Left lung (tissue), 10 donors: Measurements from ENCODE around the gene DTX1. TPM values are rescaled to one million over a fixed set of nuclear protein-coding genes. Genes with fewer than 3 reads are reported as not detected.

ENCODE experiments used
- ATAC-seq: fragments of 200-7000 bp; cut with Tn5 transposase; one replicate; pipeline ENCODE4 v1.9.1; 2020; ENCODE audit warnings: moderate library complexity
- DNase-seq, 4 donors: peaks; one replicate each; pipeline ENCODE4 v3.0.0-alpha.2; 2013 to 2020
- H3K27ac ChIP-seq, 2 donors: fragments of 200-600 bp; sonication (generic) in 1 of 2; one replicate each; pipeline versions ENCODE4 v1.5.0 to v1.8.0; 2020 to 2021
- H3K27me3 ChIP-seq, 2 donors: fragments of 200-600 bp; sonication (generic) in 1 of 2; one replicate each; pipeline versions ENCODE4 v1.5.0 to v1.8.0; 2020 to 2021
- H3K36me3 ChIP-seq, 2 donors: fragments of 200-600 bp; sonication (generic) in 1 of 2; one replicate each; pipeline versions ENCODE4 v1.5.0 to v1.8.0; 2020 to 2021
- H3K4me1 ChIP-seq, 2 donors: fragments of 200-600 bp; one replicate each; pipeline ENCODE4 v1.8.0; 2021
- H3K4me3 ChIP-seq, 2 donors: fragments of 200-600 bp; sonication (generic) in 1 of 2; one replicate each; pipeline versions ENCODE4 v1.5.0 to v1.8.0; 2020 to 2021; ENCODE audit warnings: mild to moderate bottlenecking in 1 of 2
- H3K9me3 ChIP-seq, 2 donors: fragments of 200-600 bp; sonication (generic) in 1 of 2; one replicate each; pipeline versions ENCODE4 v1.5.0 to v1.8.0; 2020 to 2021
- CTCF ChIP-seq, 2 donors: fragments of 200-600 bp; sonication (generic) in 1 of 2; IDR thresholded peaks; one replicate each; pipeline versions ENCODE4 v1.5.0 to v1.8.0; 2021; ENCODE audit warnings: antibody characterized with exemption in 2 of 2
- intact Hi-C, 2 donors: fragments of 100-400 bp; cut with DNase I; formaldehyde crosslinking; loops; one replicate each; pipeline versions ENCODE4 v1.11.2 to v1.14.2; 2022
- polyA plus RNA-seq, 6 donors: library from polyadenylated mRNA; unstranded; fragments of 120-200 nt; gene quantifications; one replicate each; pipeline ENCODE4 v1.2.1, GENCODE V29; 2013; ENCODE audit not compliant: insufficient read length in 6 of 6
- total RNA-seq, 2 donors: library from RNA; stranded (reverse); fragmentation: NEBNext Ultra II Directional; extraction: Animal tissue kit (Norgen Biotek cat#: 25700); gene quantifications; one replicate each; pipeline ENCODE4 v1.2.1, GENCODE V29; 2021
- donor health status: DM: no; HTN: yes; CAD: no.
- donor health status: DM: no; HTN: no; CAD: no.

DTX1 gene
- total and polyA plus RNA-seq, 8 donors, result 0.70 to 6.3 (median 4.3) TPM

- peaks cover 0 to 8% of the 10 kb centered on the region in 2 donors for H3K4me1 ChIP-seq
- DNase-seq (peak in 1 of 4 donors; percentile 36), ATAC-seq (peak; percentile 4)
- no peaks in the 10 kb centered on the region for H3K9me3 ChIP-seq
- H3K27ac ChIP-seq, result no peak overlapping the region
- no peak overlapping the region for H3K4me3 ChIP-seq
- H3K36me3 ChIP-seq, result no peaks in the 10 kb centered on the region
- peaks cover 0 to 19% of the 10 kb centered on the region in 2 donors for H3K27me3 ChIP-seq
- TF ChIP-seq CTCF (IDR thresholded peaks at IDR 0.05), result no peak
- intact Hi-C loops, result no loop called here
Measured at GRCh38 chr12:113097716-113098440, 41.3 kb downstream of the DTX1 start.

GRCh38 chr12:113098441-113099028 lies 42.0 kb downstream of the DTX1 start:
- no peak overlapping the region for H3K27ac ChIP-seq
- intact Hi-C loops, result no loop called here
- peak; percentile 76 for TF ChIP-seq CTCF (IDR thresholded peaks at IDR 0.05)
- DNase-seq (peak in 3 of 4 donors; percentile 33 to 81 (median 76)), ATAC-seq (peak; percentile 93)
- peaks cover 0 to 8% of the 10 kb centered on the region in 2 donors for H3K4me1 ChIP-seq
- H3K36me3 ChIP-seq, result no peaks in the 10 kb centered on the region
- no peak overlapping the region for H3K4me3 ChIP-seq
- no peaks in the 10 kb centered on the region for H3K9me3 ChIP-seq
- H3K27me3 ChIP-seq, result peaks cover 0 to 18% of the 10 kb centered on the region in 2 donors

- no peaks in the 10 kb centered on the region for H3K36me3 ChIP-seq
- TF ChIP-seq CTCF (IDR thresholded peaks at IDR 0.05), result no peak
- no peak overlapping the region for H3K4me3 ChIP-seq
- H3K27ac ChIP-seq, result no peak overlapping the region
- DNase-seq, result no peak
- no peak for ATAC-seq
- intact Hi-C loops, result no loop called here
- peaks cover 0 to 19% of the 10 kb centered on the region in 2 donors for H3K27me3 ChIP-seq
- peaks cover 0 to 8% of the 10 kb centered on the region in 2 donors for H3K4me1 ChIP-seq
- no peaks in the 10 kb centered on the region for H3K9me3 ChIP-seq
Measured at GRCh38 chr12:113099364-113099763, 42.8 kb downstream of the DTX1 start.

- intact Hi-C loops, result no loop called here
- Histone ChIP-seq H3K36me3 (no peaks in the 10 kb centered on the region), H3K27ac (no peak overlapping the region), H3K9me3 (no peaks in the 10 kb centered on the region), H3K4me3 (no peak overlapping the region), H3K4me1 (peaks cover 0 to 8% of the 10 kb centered on the region in 2 donors), H3K27me3 (peaks cover 0 to 23% of the 10 kb centered on the region in 2 donors)
- DNase-seq (no peak), ATAC-seq (no peak)
- TF ChIP-seq CTCF (IDR thresholded peaks at IDR 0.05), result no peak
Measured at GRCh38 chr12:113099764-113100163, 43.2 kb downstream of the DTX1 start.

- no peak for TF ChIP-seq CTCF (IDR thresholded peaks at IDR 0.05)
- Histone ChIP-seq H3K9me3 (no peaks in the 10 kb centered on the region), H3K27ac (no peak overlapping the region), H3K36me3 (no peaks in the 10 kb centered on the region), H3K4me1 (peaks cover 0 to 8% of the 10 kb centered on the region in 2 donors), H3K27me3 (peaks cover 0 to 33% of the 10 kb centered on the region in 2 donors), H3K4me3 (no peak overlapping the region)
- ATAC-seq (no peak), DNase-seq (no peak)
- intact Hi-C loops, result no loop called here
Measured at GRCh38 chr12:113101751-113102150, 45.2 kb downstream of the DTX1 start.
